B cell (primary cell): ENCODE results near the gene BACE1-AS. TPM values are rescaled to one million over a fixed set of nuclear protein-coding genes. Genes with fewer than 3 reads are reported as not detected.

Experiments used
- ATAC-seq: fragments of 200-7000 bp; cut with Tn5 transposase; one replicate; pipeline ENCODE4 v1.10.0; 2021; ENCODE audit warnings: low read depth, mild to moderate bottlenecking, moderate number of reproducible peaks, moderate library complexity
- CTCF ChIA-PET: fragments of 350-600 bp; sonication (Branson Sonifier 250); formaldehyde crosslinking; loops from one replicate; lab custom pipeline; 2021; ENCODE audit warnings: antibody characterized with exemption, inconsistent platforms; lab: Charles Lee
- POLR2A ChIA-PET: fragments of 350-600 bp; sonication (Branson Sonifier 250); formaldehyde crosslinking; loops from one replicate; lab custom pipeline; 2021; ENCODE audit warnings: antibody characterized with exemption; lab: Charles Lee
- DNase-seq: peaks from one replicate; pipeline ENCODE4 v3.0.0; 2013
- H2AFZ ChIP-seq: 2 replicates; pipeline ENCODE4 v1.6.1; 2012; ENCODE audit warnings: mild to moderate bottlenecking, low read depth, low read length; ENCODE audit not compliant: insufficient read depth, poor library complexity, severe bottlenecking
- H3K27ac ChIP-seq, 2 donors: 1 replicate in 1 of 2; 2 replicates in 1 of 2; pipeline ENCODE4 v1.5.1; 2012 to 2013; ENCODE audit warnings: low read length in 2 of 2, mild to moderate bottlenecking in 2 of 2, moderate library complexity in 1 of 2
- H3K27me3 ChIP-seq, 4 experiments: fragments of 200-600 bp in 1 of 4; sonication (generic) in 1 of 4; replicated peaks in 1 of 4; 1 replicate in 2 of 4; 2 replicates in 2 of 4; pipeline versions ENCODE4 v1.6.1 to v1.7.0; 2013 to 2016; ENCODE audit warnings: low read length in 3 of 4, mild to moderate bottlenecking in 2 of 4, mixed read lengths in 1 of 4, moderate library complexity in 1 of 4; ENCODE audit not compliant: insufficient read depth in 4 of 4, control insufficient read depth in 3 of 4; ENCODE audit errors: control extremely low read depth in 1 of 4
- H3K36me3 ChIP-seq, 2 experiments: replicated peaks in 1 of 2; 1 replicate in 1 of 2; 2 replicates in 1 of 2; pipeline versions ENCODE4 v1.6.1 to v1.7.1; 2013; ENCODE audit warnings: low read length in 1 of 2; ENCODE audit not compliant: insufficient read depth in 2 of 2, control insufficient read depth in 1 of 2; ENCODE audit errors: control extremely low read depth in 1 of 2, extremely low read depth in 1 of 2
- H3K4me1 ChIP-seq, 2 donors: fragments of 200-600 bp in 1 of 2; sonication (generic) in 1 of 2; 1 replicate in 1 of 2; 2 replicates in 1 of 2; pipeline versions ENCODE4 v1.5.1 to v1.6.1; 2013 to 2017; ENCODE audit warnings: low read length in 2 of 2; ENCODE audit not compliant: control insufficient read depth in 2 of 2, insufficient read depth in 2 of 2
- H3K4me2 ChIP-seq: replicated peaks from 2 replicates; pipeline ENCODE3; 2012; ENCODE audit warnings: mild to moderate bottlenecking, low read depth, low read length; ENCODE audit not compliant: poor library complexity, severe bottlenecking
- H3K4me3 ChIP-seq, 5 experiments: fragments of 200-600 bp in 1 of 5; sonication (generic) in 1 of 5; 1 replicate in 3 of 5; 2 replicates in 2 of 5; pipeline versions ENCODE4 v1.5.1 to v1.7.0; 2011 to 2016; ENCODE audit warnings: low read length in 4 of 5, mild to moderate bottlenecking in 4 of 5, low read depth in 2 of 5, control low read depth in 1 of 5, moderate library complexity in 1 of 5; ENCODE audit not compliant: insufficient read depth in 1 of 5; ENCODE audit errors: control extremely low read depth in 1 of 5, extremely low read depth in 1 of 5
- H3K79me2 ChIP-seq: fragments of 200-600 bp; sonication (generic); one replicate; pipeline ENCODE4 v1.6.0; 2016; ENCODE audit warnings: low read length; ENCODE audit not compliant: control insufficient read depth, insufficient read depth
- H3K9ac ChIP-seq: fragments of 200-600 bp; sonication (generic); 2 replicates; pipeline ENCODE4 v1.6.1; 2017; ENCODE audit warnings: mild to moderate bottlenecking, low read length, moderate library complexity
- H3K9me3 ChIP-seq, 3 donors: one replicate each; pipeline versions ENCODE4 v1.6.1 to v1.7.1; 2013; ENCODE audit warnings: low read length in 2 of 3; ENCODE audit not compliant: control insufficient read depth in 2 of 3, insufficient read depth in 1 of 3; ENCODE audit errors: control extremely low read depth in 1 of 3
- H4K20me1 ChIP-seq: 2 replicates; pipeline ENCODE4 v1.6.0; 2012; ENCODE audit warnings: mild to moderate bottlenecking, low read length; ENCODE audit not compliant: insufficient read depth, control insufficient read depth, poor library complexity, severe bottlenecking
- H3K27ac Mint-ChIP-seq: one replicate; pipeline ENCODE4 v1.8.0; 2021; ENCODE audit warnings: mixed read lengths
- H3K27me3 Mint-ChIP-seq: one replicate; pipeline ENCODE4 v1.8.0; 2021; ENCODE audit warnings: mixed read lengths
- H3K4me1 Mint-ChIP-seq: one replicate; pipeline ENCODE4 v1.8.0; 2021; ENCODE audit warnings: mixed read lengths
- H3K4me3 Mint-ChIP-seq: one replicate; pipeline ENCODE4 v1.8.0; 2021; ENCODE audit warnings: mixed read lengths
- H3K9me3 Mint-ChIP-seq: one replicate; pipeline ENCODE4 v1.8.0; 2022; ENCODE audit warnings: mixed read lengths; ENCODE audit not compliant: insufficient read depth
- CTCF ChIP-seq: fragments of 200-600 bp; IDR thresholded peaks from one replicate; pipeline ENCODE4 v1.8.0; 2022; ENCODE audit warnings: antibody characterized with exemption, mild to moderate bottlenecking
- EZH2 ChIP-seq: IDR thresholded peaks from 2 replicates; pipeline ENCODE4 v1.6.1; 2012; ENCODE audit warnings: borderline replicate concordance, low read depth, mild to moderate bottlenecking, moderate library complexity, low read length; ENCODE audit not compliant: insufficient read depth, poor library complexity, severe bottlenecking
- WGBS: methylation state at CpG from one replicate; pipeline ENCODE4 v1.1.5; 2013; ENCODE audit warnings: missing lambda C conversion rate; ENCODE audit not compliant: insufficient coverage; 5-methylcytosine and 5-hydroxymethylcytosine counted together
- intact Hi-C: fragments of 100-400 bp; cut with micrococcal nuclease; formaldehyde crosslinking; loops from one replicate; pipeline ENCODE4 v1.10.0; 2022
- polyA plus RNA-seq: library from polyadenylated mRNA; depleted of rRNA; stranded (reverse); fragments of >200 nt; gene quantifications from 2 replicates; pipeline ENCODE4 v1.2.3, GENCODE V29; 2012
- small RNA-seq: library from RNA; depleted of rRNA; stranded (forward); fragments of <200 nt; gene quantifications from one replicate; pipeline ENCODE3, GENCODE V24; 2012; ENCODE audit warnings: low replicate concordance, low read depth; ENCODE audit not compliant: insufficient read length
- total RNA-seq, 2 donors: library from RNA; stranded (reverse); fragments of 120-200 nt in 1 of 2; gene quantifications; 1 replicate in 1 of 2; 2 replicates in 1 of 2; pipeline versions ENCODE4 v1.2.3 to v1.2.4, GENCODE V29; 2013 to 2022

The BACE1-AS gene
- total and polyA plus RNA-seq, 2 donors (not counting 1 experiment from before 2014, with no cell fraction given) = 3.5 to 11.2 TPM

DNA sequence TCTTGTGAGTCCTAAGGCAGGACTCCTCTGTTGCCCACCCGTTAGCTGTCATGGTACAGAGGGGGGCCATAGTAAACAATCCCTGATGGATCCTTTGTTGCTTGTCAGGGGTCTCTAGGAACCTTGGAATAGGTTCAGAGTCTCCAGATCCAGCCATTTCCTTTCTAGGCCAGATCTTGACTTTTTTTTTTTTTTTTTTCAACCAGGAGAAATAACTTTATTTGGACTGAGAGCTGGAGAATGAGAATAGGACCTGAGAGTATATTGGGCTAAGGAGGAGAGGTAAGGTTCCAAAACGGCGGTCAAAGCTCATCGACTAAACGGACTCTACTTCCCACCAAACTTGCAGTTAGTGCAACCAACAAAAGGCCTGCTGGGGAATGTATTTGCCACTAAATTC, 44.3 kb downstream of the BACE1-AS start:
- H3K4me2 ChIP-seq = no peak overlapping the region
- WGBS = 100% methylated on average over 1 of the region's 5 CpGs
- no peak overlapping the region for H2AFZ ChIP-seq
- no peaks in the 10 kb centered on the region for H3K9me3 Mint-ChIP-seq
- no peak overlapping the region for H3K9ac ChIP-seq
- peaks cover 2% of the 10 kb centered on the region for H3K4me1 Mint-ChIP-seq
- H3K36me3 ChIP-seq = peaks cover 3 to 12% of the 10 kb centered on the region in 2 experiments
- no peaks in the 10 kb centered on the region for H4K20me1 ChIP-seq
- H3K27me3 Mint-ChIP-seq = no peaks in the 10 kb centered on the region
- no peaks in the 10 kb centered on the region for H3K9me3 ChIP-seq
- no peak overlapping the region for H3K27ac Mint-ChIP-seq
- no peak overlapping the region for H3K4me3 ChIP-seq
- DNase-seq = no peak
- ChIA-PET CTCF (interaction anchor here (0.7 kb wide), 1 partner anchor 8 kb away, joined by 4 read pairs; no protein-coding TSS in a partner anchor), POLR2A (no interaction called here)
- H3K4me3 Mint-ChIP-seq = no peak overlapping the region
- TF ChIP-seq CTCF (no peak), EZH2 (no peak)
- no peaks in the 10 kb centered on the region for H3K4me1 ChIP-seq
- H3K27ac ChIP-seq = no peak overlapping the region
- H3K79me2 ChIP-seq = peaks cover 12% of the 10 kb centered on the region
- no peak for ATAC-seq
- no peaks in the 10 kb centered on the region for H3K27me3 ChIP-seq
- intact Hi-C loops = no loop called here

DNA sequence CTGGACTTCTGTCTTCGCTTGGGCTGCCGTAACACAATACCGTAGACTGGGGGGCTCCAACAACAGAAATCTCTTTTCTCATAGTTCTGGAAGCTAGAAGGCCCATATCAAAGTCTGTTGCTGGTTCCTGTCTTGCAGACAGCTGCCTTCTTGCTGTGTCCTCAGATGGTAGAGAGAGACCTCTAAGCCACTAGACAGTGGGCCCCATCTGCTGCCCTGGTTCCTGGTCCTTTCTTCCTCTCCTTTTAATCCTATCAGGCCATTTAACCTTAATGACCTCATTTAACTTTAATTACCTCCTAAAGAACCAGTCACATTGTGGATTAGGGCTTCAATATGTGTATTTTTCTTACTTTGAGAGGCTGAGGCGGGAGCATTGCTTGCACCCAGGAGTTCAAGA, 45.9 kb downstream of the BACE1-AS start:
- TF ChIP-seq EZH2 (no peak), CTCF (no peak)
- no peaks in the 10 kb centered on the region for H3K9me3 Mint-ChIP-seq
- H3K79me2 ChIP-seq = peaks cover 10% of the 10 kb centered on the region
- no peak overlapping the region for H3K4me3 ChIP-seq
- no peaks in the 10 kb centered on the region for H3K27me3 ChIP-seq
- no peaks in the 10 kb centered on the region for H4K20me1 ChIP-seq
- no peak overlapping the region for H3K9ac ChIP-seq
- ChIA-PET CTCF (no interaction called here), POLR2A (no interaction called here)
- H3K9me3 ChIP-seq = no peaks in the 10 kb centered on the region
- no peak overlapping the region for H3K4me3 Mint-ChIP-seq
- no peak overlapping the region for H2AFZ ChIP-seq
- H3K27me3 Mint-ChIP-seq = no peaks in the 10 kb centered on the region
- peaks cover 3 to 19% of the 10 kb centered on the region in 2 experiments for H3K36me3 ChIP-seq
- H3K4me1 ChIP-seq = no peaks in the 10 kb centered on the region
- ATAC-seq (no peak), DNase-seq (no peak)
- WGBS = no CpG with 5 or more reads among the region's 4 CpGs
- H3K4me1 Mint-ChIP-seq = no peaks in the 10 kb centered on the region
- H3K27ac Mint-ChIP-seq = no peak overlapping the region
- H3K4me2 ChIP-seq = no peak overlapping the region
- intact Hi-C loops = no loop called here
- H3K27ac ChIP-seq = no peak overlapping the region

Small RNAs within 50 kb of the gene (small RNA-seq; reads per million reads assigned to genes)
- gene RF00564 = not detected

Other genes starting within 250 kb of the BACE1-AS start
- gene SIK3, start 192.9 kb upstream of the BACE1-AS start, total RNA-seq = 180 and 196 TPM in 2 replicates
- gene SIK3, start 192.9 kb upstream of the BACE1-AS start, polyA plus RNA-seq = 36.5 and 59.0 TPM in 2 replicates
- gene PAFAH1B2, start 147.1 kb upstream of the BACE1-AS start, total RNA-seq = 98.1 and 103 TPM in 2 replicates
- 10.7 and 14.8 TPM in 2 replicates for gene PAFAH1B2, start 147.1 kb upstream of the BACE1-AS start, polyA plus RNA-seq
- 241 and 245 TPM in 2 replicates for gene SIDT2, start 112.6 kb upstream of the BACE1-AS start, total RNA-seq
- 78.9 and 291 TPM in 2 replicates for gene SIDT2, start 112.6 kb upstream of the BACE1-AS start, polyA plus RNA-seq
- 51.8 and 55.7 TPM in 2 replicates for gene TAGLN, start 92.0 kb upstream of the BACE1-AS start, total RNA-seq
- gene TAGLN, start 92.0 kb upstream of the BACE1-AS start, polyA plus RNA-seq = 17.9 and 103 TPM in 2 replicates
- gene PCSK7, start 59.3 kb upstream of the BACE1-AS start, total RNA-seq = 283 and 294 TPM in 2 replicates
- 203 and 221 TPM in 2 replicates for gene PCSK7, start 59.3 kb upstream of the BACE1-AS start, polyA plus RNA-seq
- 33.6 and 36.1 TPM in 2 replicates for gene RNF214, start 58.7 kb upstream of the BACE1-AS start, total RNA-seq
- gene RNF214, start 58.7 kb upstream of the BACE1-AS start, polyA plus RNA-seq = 12.5 and 16.0 TPM in 2 replicates
- not detected in 2 replicates for gene BACE1, start 24.9 kb downstream of the BACE1-AS start, total RNA-seq
- gene BACE1, start 24.9 kb downstream of the BACE1-AS start, polyA plus RNA-seq = 0.06 and 0.07 TPM in 2 replicates
- gene CEP164, start 36.5 kb downstream of the BACE1-AS start, total RNA-seq = 48.7 and 54.8 TPM in 2 replicates
- gene CEP164, start 36.5 kb downstream of the BACE1-AS start, polyA plus RNA-seq = 31.5 and 36.8 TPM in 2 replicates